ENCODE results near the gene CCL1. TPM values are rescaled to one million over a fixed set of nuclear protein-coding genes. Genes with fewer than 3 reads are reported as not detected.

CCL1 gene
- total RNA-seq, 1 experiment from 2014 or later, result not detected

Other genes starting within 250 kb of the CCL1 start
- gene CCL2, start 107.9 kb downstream of the CCL1 start, total RNA-seq (2014; rRNA removed; shearing (Covaris generic)), result 0.51 TPM in 1 of 2 replicates, not detected in the other
- gene CCL7, start 93.0 kb downstream of the CCL1 start, total RNA-seq (2014; rRNA removed; shearing (Covaris generic)), result not detected in 2 replicates
- gene CCL11, start 77.5 kb downstream of the CCL1 start, total RNA-seq (2014; rRNA removed; shearing (Covaris generic)), result not detected in 2 replicates
- not detected in 2 replicates for gene CCL8, start 43.8 kb downstream of the CCL1 start, total RNA-seq (2014; rRNA removed; shearing (Covaris generic))
- gene CCL13, start 6.8 kb downstream of the CCL1 start, total RNA-seq (2014; rRNA removed; shearing (Covaris generic)), result not detected in 2 replicates
- gene TMEM132E, start 216.3 kb upstream of the CCL1 start, total RNA-seq (2014; rRNA removed; shearing (Covaris generic)), result not detected in 2 replicates